Left lung (tissue), 10 donors: ENCODE data around the gene RALGAPA1. TPM values are rescaled to one million over a fixed set of nuclear protein-coding genes. Genes with fewer than 3 reads are reported as not detected.

Experiments used
- ATAC-seq: fragments of 200-7000 bp; cut with Tn5 transposase; one replicate; pipeline ENCODE4 v1.9.1; 2020; ENCODE audit warnings: moderate library complexity
- DNase-seq, 4 donors: peaks; one replicate each; pipeline ENCODE4 v3.0.0-alpha.2; 2013 to 2020
- H3K27ac ChIP-seq, 2 donors: fragments of 200-600 bp; sonication (generic) in 1 of 2; one replicate each; pipeline versions ENCODE4 v1.5.0 to v1.8.0; 2020 to 2021
- H3K27me3 ChIP-seq, 2 donors: fragments of 200-600 bp; sonication (generic) in 1 of 2; one replicate each; pipeline versions ENCODE4 v1.5.0 to v1.8.0; 2020 to 2021
- H3K36me3 ChIP-seq, 2 donors: fragments of 200-600 bp; sonication (generic) in 1 of 2; one replicate each; pipeline versions ENCODE4 v1.5.0 to v1.8.0; 2020 to 2021
- H3K4me1 ChIP-seq, 2 donors: fragments of 200-600 bp; one replicate each; pipeline ENCODE4 v1.8.0; 2021
- H3K4me3 ChIP-seq, 2 donors: fragments of 200-600 bp; sonication (generic) in 1 of 2; one replicate each; pipeline versions ENCODE4 v1.5.0 to v1.8.0; 2020 to 2021; ENCODE audit warnings: mild to moderate bottlenecking in 1 of 2
- H3K9me3 ChIP-seq, 2 donors: fragments of 200-600 bp; sonication (generic) in 1 of 2; one replicate each; pipeline versions ENCODE4 v1.5.0 to v1.8.0; 2020 to 2021
- CTCF ChIP-seq, 2 donors: fragments of 200-600 bp; sonication (generic) in 1 of 2; IDR thresholded peaks; one replicate each; pipeline versions ENCODE4 v1.5.0 to v1.8.0; 2021; ENCODE audit warnings: antibody characterized with exemption in 2 of 2
- intact Hi-C, 2 donors: fragments of 100-400 bp; cut with DNase I; formaldehyde crosslinking; loops; one replicate each; pipeline versions ENCODE4 v1.11.2 to v1.14.2; 2022
- polyA plus RNA-seq, 6 donors: library from polyadenylated mRNA; unstranded; fragments of 120-200 nt; gene quantifications; one replicate each; pipeline ENCODE4 v1.2.1, GENCODE V29; 2013; ENCODE audit not compliant: insufficient read length in 6 of 6
- total RNA-seq, 2 donors: library from RNA; stranded (reverse); fragmentation: NEBNext Ultra II Directional; extraction: Animal tissue kit (Norgen Biotek cat#: 25700); gene quantifications; one replicate each; pipeline ENCODE4 v1.2.1, GENCODE V29; 2021
- donor health status: DM: no; HTN: yes; CAD: no.
- donor health status: DM: no; HTN: no; CAD: no.

Gene RALGAPA1
- total and polyA plus RNA-seq, 8 donors = 42.0 to 58.7 (median 48.0) TPM

DNA sequence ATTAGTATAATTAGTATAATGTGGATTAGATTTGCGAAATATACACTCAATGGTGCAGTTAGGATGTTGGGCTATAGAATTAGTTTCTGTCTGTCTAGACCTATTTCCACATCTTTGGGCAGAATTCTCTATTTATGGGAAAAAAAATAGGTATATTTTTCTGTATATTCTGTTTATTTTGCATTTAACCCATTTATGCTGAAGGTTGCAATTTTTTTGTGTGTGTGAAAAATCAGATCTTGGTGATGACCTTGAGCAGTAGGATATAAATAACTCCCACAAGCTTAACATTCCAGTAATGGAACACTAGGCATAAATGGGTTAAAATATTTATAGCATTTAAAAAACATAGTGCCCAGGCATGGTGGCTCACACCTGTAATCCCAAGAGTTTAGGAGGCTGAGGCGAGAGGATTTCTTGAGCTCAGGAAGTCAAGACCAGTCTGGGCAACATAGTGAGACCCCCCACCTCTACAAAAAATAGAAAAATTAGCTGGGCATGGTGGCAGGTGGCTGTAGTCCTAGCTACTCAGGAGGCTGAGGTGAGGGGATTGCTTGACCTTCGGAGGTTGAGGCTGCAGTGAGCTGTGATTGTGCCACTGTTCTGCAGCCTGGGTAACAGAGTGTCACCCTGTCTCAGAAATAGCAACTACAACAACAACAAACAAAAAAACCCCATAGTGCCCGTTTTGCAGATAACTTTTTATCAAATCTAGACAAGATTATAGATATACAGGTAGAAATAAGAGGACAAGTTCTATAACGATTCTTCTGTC, 26.3 kb upstream of the RALGAPA1 start:
- no peaks in the 10 kb centered on the region for H3K27me3 ChIP-seq
- intact Hi-C loops = no loop called here
- DNase-seq = no peak
- peaks cover 0 to 7% of the 10 kb centered on the region in 2 donors for H3K9me3 ChIP-seq
- H3K4me3 ChIP-seq = no peak overlapping the region
- no peak for TF ChIP-seq CTCF (IDR thresholded peaks at IDR 0.05)
- peaks cover 0 to 55% of the 10 kb centered on the region in 2 donors for H3K36me3 ChIP-seq
- H3K4me1 ChIP-seq = no peaks in the 10 kb centered on the region
- ATAC-seq = no peak
- H3K27ac ChIP-seq = no peak overlapping the region

- Histone ChIP-seq H3K4me3 (no peak overlapping the region), H3K4me1 (peaks cover 0 to 15% of the 10 kb centered on the region in 2 donors), H3K27me3 (no peaks in the 10 kb centered on the region), H3K36me3 (peaks cover 0 to 21% of the 10 kb centered on the region in 2 donors), H3K9me3 (no peaks in the 10 kb centered on the region), H3K27ac (no peak overlapping the region)
- no peak for TF ChIP-seq CTCF (IDR thresholded peaks at IDR 0.05)
- intact Hi-C loops = no loop called here
- ATAC-seq (no peak), DNase-seq (no peak)
These were observed 20.4 kb upstream of the RALGAPA1 start for GRCh38 chr14:35829449-35829848.

GRCh38 chr14:35827678-35828472, 18.8 kb upstream of the RALGAPA1 start:
- H3K4me3 ChIP-seq = peak overlapping the region in 1 of 2 donors; percentile 84
- no peaks in the 10 kb centered on the region for H3K27me3 ChIP-seq
- no peak overlapping the region for H3K27ac ChIP-seq
- H3K4me1 ChIP-seq = peaks cover 0 to 15% of the 10 kb centered on the region in 2 donors
- ATAC-seq (no peak), DNase-seq (no peak)
- no peaks in the 10 kb centered on the region for H3K9me3 ChIP-seq
- intact Hi-C loops = no loop called here
- H3K36me3 ChIP-seq = peaks cover 0 to 17% of the 10 kb centered on the region in 2 donors
- no peak for TF ChIP-seq CTCF (IDR thresholded peaks at IDR 0.05)

GRCh38 chr14:35826952-35827416, 17.9 kb upstream of the RALGAPA1 start:
- Histone ChIP-seq H3K4me3 (peak overlapping the region; percentile 84 to 86), H3K9me3 (no peaks in the 10 kb centered on the region), H3K4me1 (peaks cover 0 to 15% of the 10 kb centered on the region in 2 donors), H3K27me3 (no peaks in the 10 kb centered on the region), H3K27ac (peak overlapping the region; percentile 92 to 98), H3K36me3 (peaks cover 0 to 10% of the 10 kb centered on the region in 2 donors)
- intact Hi-C loops = no loop called here
- DNase-seq = no peak
- ATAC-seq = no peak
- TF ChIP-seq CTCF (IDR thresholded peaks at IDR 0.05) = no peak
